ENCODE results near the gene XPC.
"Not testable (repeated sequence)": the region's sequence is repeated elsewhere in the genome, so short reads cannot be mapped to it uniquely, and the experiment has no call there.

Gene XPC

DNA sequence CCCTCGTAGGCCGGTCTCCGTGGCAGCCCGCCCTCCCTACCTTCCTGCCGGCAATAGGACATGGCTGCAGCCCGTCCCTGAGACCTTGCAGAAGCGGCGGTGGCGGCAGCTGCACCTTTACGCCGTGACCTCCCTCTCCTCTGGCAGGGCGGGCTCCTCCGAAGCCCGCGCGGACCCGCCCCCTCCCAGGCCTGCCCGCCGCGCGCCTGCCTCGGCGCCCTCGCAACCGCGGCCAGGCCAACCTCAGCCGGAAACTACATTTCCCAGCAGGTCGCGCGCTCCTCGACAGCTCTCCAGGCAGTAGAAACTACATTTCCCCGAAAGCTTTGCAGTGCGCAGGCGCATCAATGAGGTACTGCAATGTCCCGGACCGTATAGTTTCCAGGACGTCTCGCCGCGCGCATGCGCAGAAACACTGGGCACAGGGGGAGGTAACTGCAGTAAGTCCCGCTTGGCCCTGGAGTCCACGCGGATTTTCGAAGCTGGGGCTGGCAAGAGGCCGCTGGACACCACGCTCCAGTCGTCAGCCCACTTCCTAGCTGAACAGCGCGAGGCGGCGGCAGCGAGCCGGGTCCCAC lies 53.7 kb downstream of the XPC start, which contains the start of the genes CHCHD4 and TMEM43:
Gene CHCHD4 (minus strand): TSS at position 256 of the 578 bp plus-strand sequence. CDS start 194 bp downstream, at position 62.
Gene TMEM43 (plus strand): TSS at position 438 of the 578 bp plus-strand sequence. CDS start 142 bp downstream, outside the sequence.
- peak; percentile 92 for DNase-seq (ENCODE audit: low read depth)
- no peak for TF ChIP-seq CTCF (conservative IDR thresholded peaks at IDR 0.05; ENCODE audit: low read depth, low read length)
- peak within 1 kb of the TSS; percentile 97 for H3K4me3 ChIP-seq (ENCODE audit: low read length)

GRCh38 chr3:14124223-14124614 lies 54.2 kb downstream of the XPC start:
- no peak for DNase-seq (ENCODE audit: low read depth)
- TF ChIP-seq CTCF (conservative IDR thresholded peaks at IDR 0.05; ENCODE audit: low read depth, low read length): no peak
- peak overlapping the region; percentile 84 for H3K4me3 ChIP-seq (ENCODE audit: low read length)

- TF ChIP-seq CTCF (conservative IDR thresholded peaks at IDR 0.05; ENCODE audit: low read depth, low read length): no peak
- no peak for DNase-seq (ENCODE audit: low read depth)
- H3K4me3 ChIP-seq (ENCODE audit: low read length): peak overlapping the region; percentile 84
Observed at GRCh38 chr3:14123308-14124222, 54.8 kb downstream of the XPC start.

GRCh38 chr3:14122301-14122700 lies 56.1 kb downstream of the XPC start:
- TF ChIP-seq CTCF (conservative IDR thresholded peaks at IDR 0.05; ENCODE audit: low read depth, low read length): no peak
- DNase-seq (ENCODE audit: low read depth): no peak
- no peak overlapping the region for H3K4me3 ChIP-seq (ENCODE audit: low read length)

DNA sequence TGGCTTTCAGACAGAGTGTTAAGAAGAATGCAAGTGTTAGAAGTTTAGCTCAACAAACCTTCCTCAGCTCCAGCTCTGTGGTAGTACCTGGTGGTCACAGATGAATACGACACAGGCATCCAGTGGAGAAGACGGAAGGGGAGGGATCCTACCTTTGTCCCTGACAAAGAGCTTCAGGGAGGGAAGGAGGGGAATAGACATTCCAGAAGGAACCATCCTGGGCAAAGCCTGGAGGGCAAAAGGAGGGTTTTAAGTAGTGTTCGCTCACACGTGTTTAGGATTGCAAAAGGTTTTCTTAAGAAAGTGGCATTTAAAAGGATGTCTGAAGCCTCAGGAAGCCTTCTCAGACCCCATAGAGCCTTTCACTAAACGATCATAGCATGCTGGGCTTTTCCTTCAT lies 56.5 kb downstream of the XPC start:
- DNase-seq (ENCODE audit: low read depth): no peak
- no peak for TF ChIP-seq CTCF (conservative IDR thresholded peaks at IDR 0.05; ENCODE audit: low read depth, low read length)
- no peak overlapping the region for H3K4me3 ChIP-seq (ENCODE audit: low read length)

DNA sequence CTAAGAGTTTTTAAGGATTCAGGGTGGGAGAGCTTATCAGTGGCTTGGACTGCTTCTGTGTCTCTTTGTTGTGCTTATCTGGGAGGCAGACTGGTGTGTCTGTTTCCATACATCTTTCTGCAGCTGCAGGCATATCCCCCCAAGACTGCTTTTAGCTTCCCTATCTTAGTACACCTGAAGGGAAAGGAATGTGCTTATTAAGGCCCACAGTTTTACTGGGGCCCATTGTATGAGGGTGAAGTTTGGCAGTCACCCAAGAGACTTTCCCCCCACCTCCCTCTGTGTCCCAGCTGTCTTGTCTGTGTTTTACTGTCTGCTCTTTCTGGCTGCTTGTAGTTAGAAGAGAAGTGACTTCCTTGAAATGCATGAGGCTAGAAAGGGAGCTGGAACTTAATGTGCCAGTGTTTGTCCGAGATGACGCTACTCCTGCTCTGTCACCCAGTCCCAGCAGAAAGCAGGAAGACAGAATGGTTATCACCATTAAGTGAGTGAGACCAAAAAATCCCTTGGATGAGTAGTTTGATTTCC lies 57.4 kb downstream of the XPC start:
- not testable (repeated sequence) for H3K4me3 ChIP-seq (ENCODE audit: low read length); DNase-seq (ENCODE audit: low read depth)

GRCh38 chr3:14120111-14120920 lies 58.1 kb downstream of the XPC start:
- DNase-seq (ENCODE audit: low read depth): no peak
- no peak for TF ChIP-seq CTCF (conservative IDR thresholded peaks at IDR 0.05; ENCODE audit: low read depth, low read length)
- no peak overlapping the region for H3K4me3 ChIP-seq (ENCODE audit: low read length)

Data from retinal pigment epithelial cell (primary cell).